Activated CD4-positive, CD25-positive, alpha-beta regulatory T cell (primary cell): ENCODE results near the gene MYRF.

ENCODE experiments used
- DNase-seq, 4 experiments: peaks; one replicate each; lab custom pipeline; 2025; lab: John Stamatoyannopoulos, UW

The MYRF gene

DNA sequence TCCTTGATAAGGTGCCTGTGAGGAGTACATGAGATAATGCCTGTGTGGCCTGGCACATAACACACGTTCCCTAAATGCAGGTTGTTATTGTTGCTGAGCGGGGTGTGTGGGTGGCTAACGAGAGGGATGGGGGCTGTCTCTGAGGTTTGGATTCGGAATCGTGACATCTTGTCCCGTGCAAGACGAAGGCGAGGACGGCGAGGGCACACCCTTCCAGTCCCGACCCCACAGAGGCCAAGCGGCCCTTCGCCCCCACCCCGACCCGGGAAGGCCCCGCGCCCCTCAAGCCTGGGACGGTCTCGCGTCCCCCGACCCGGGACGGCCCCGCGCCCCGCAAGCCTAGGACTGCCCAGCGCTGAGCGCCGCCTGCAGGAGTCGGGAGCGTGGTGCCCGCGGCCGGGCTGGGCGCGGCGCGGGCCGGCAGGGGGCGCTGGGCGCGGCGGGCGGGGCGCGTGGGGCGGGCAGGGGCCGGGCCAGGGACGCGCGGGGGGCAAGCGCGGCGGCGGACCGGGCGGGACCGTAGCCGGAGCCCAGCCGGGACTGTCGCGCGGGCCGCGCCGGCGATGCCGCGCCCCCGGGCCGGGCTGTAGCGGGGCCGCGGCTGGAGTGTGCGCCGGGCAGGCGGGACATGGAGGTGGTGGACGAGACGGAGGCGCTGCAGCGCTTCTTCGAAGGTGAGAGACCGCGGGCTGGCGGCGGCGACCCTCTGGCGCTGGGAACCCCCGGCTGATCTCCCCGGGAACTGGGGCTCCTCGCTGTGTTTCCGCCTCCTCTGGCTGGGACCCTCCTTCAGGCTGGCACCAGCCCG is at the start of gene MYRF:
TSS of gene MYRF (plus strand) at position 520 of the 808 bp plus-strand sequence. CDS start at position 629, 109 bp downstream.
- DNase-seq, result peak in 3 of 4 experiments; percentile 15 to 37 (median 22)

DNA sequence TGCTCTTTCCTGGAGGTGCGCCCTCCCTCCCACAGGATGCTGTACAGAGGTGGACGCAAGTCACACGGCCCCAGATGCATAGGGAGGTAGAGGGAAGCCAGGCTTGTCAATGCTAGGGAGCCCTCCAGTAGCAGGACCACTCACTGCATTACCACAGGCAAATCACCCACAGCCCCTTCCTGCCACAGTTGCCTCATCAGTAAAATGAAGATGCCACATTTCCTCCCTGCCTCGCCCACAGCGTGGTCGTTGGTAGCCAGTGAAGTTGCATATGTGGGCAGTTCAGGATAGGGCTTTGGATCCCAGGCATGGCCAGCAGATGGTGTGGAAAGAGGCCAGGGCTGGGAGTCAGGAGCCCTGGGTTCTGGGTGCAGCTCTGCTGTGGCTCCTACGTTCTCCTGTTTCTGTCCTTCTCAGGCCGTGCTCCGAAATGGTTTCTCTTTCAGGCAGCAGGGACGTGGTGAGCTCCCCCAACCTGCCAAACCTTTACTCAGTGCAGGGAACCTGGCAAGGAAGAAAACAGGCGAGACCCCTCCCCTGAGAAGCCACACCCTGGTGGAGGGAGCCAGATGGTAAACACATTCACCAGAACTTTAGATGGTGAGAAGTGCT is 49.6 kb upstream of the MYRF start:
- no peak for DNase-seq

DNA sequence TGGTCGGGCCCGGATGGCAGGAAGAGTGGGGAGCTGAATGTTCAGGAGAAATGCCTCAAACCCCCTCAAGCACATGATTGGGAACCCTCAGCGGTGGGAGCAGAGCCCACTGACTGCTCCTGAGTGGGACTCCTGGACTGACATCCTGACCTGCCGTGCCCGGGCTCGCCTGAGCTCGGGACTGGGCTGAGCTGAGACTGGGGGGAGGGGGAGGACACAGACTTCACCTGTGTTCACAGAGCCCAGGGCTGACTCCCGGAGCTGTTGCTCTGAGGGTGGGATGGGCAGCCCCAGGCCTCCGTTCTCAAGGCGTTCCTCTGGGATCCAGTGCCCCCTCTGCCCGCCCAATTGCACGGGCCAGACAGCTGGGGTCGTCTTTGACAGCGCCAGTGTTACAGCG is 47.6 kb upstream of the MYRF start:
- no peak for DNase-seq

DNA sequence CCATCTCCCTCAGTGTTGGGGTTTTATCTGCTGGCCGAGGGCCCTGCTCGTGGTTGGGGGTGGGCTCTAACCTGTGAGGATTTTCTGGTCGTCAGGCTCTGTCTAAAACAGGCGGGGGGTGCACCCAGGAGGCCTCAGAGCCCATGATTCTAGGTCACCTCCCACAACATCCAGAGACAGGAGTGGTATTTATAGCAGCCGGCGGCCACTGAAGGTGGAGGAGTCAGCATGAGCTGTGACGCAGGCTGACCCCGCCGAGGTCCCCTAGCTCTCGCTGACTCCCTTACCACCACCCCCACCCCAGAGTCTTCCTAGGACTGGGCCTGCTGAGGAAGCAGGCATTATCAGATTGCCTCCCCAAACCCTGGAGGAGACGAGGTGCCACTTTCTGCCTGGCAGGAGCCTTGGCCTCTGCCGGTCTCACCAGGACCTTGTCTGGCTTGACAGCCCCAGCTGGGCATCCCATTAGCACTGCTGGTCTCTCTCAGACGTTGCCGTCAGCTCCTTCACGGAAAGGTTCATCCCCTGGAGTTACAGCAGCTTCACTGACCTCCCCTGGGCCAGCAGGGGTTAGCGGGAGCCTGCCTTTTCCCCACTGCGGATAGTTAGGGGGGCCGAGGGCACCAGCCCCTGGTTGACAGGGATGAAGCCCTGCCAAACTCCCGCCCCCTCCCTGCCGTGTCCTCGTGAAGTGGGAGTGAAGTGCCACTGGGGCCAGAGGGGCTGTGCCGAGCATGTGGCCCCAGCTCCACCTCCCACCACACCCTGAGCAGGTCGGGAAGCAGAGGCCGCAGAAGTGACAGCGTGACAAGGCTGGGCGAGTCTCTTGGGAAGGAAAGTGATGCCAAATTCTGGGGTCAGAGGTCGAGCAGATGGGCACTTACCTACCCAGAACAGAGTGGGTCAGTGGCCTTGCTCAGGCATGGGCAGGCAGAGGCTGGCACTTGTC is 45.7 kb upstream of the MYRF start:
- DNase-seq, result no peak

DNA sequence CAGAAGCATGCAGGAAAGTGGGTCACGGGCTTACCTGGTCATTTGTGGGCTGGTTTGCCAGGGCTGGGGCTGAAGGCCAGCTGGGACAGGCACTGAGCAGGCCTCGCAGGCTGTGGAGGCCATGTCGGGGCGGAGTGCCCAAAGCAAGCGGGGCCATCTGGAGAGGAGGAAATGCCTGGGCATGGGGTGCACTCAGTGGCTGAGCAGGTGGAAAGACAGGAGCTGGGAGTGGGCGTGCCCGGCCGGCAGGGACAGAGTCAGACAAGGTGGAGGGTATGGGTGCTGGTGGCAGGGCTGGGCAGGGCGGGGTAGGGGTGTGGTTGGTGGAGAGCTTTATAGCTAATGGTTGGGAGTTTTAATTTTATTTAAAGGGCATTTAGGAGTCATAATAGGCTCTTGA is 44.9 kb upstream of the MYRF start:
- no peak for DNase-seq

DNA sequence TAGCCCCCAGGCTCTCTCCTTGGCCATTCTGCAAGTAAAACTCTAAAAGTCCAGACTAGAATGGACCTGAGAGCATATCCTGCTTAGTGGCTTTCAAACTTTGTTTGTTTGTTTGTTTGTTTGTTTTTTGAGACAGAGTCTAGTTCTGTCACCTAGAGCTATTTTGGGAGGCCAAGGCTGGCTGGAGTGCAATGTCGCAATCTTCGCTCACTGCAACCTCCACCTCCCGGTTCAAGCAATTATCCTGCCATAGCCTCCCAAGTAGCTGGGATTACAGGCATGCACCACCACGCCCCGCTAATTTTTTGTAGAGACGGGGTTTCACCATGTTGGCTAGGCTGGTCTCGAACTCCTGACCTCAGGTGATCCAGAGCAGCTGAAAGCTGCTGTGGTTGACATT is 43.3 kb upstream of the MYRF start:
- DNase-seq, result no peak

DNA sequence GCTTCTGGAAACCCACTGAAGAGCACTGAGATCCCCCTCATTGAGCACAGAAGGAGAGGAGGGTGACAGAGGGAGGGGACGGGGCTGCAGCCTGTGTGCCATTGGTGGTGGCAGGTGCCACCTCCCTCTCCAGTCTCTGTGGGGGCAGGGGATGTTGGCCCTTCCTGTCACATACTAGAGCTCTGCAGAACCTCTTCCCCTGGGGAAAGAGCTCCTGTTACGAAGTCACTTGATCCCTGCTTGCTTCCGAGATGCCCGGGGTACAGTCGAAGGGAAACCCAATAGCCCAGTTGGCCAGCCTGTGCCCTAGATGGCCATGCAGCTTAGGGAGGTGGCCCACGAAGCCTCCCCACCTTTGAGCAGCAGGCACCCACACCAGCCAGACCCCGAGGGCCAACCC is 42.9 kb upstream of the MYRF start:
- no peak for DNase-seq

DNA sequence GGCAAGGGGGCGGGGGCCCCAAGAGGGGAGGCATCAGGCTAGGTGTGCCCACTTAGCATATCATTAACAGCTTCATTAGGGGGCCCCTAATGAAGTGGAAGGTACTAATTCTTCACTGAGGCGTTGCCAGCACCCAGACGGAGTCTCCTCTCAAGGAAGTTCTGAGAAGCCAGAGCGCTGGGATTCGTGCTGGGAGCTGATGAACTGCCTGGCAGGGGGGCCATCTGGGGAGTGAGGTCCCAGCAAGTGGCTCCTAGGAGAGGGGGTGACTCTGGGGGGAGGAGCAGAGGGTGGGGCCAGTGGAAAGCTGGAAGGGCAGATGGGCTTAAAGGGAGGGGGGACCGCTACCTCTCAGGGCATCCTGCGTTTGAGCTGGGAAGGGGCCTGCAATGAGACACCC is 42.4 kb upstream of the MYRF start:
- DNase-seq, result no peak

DNA sequence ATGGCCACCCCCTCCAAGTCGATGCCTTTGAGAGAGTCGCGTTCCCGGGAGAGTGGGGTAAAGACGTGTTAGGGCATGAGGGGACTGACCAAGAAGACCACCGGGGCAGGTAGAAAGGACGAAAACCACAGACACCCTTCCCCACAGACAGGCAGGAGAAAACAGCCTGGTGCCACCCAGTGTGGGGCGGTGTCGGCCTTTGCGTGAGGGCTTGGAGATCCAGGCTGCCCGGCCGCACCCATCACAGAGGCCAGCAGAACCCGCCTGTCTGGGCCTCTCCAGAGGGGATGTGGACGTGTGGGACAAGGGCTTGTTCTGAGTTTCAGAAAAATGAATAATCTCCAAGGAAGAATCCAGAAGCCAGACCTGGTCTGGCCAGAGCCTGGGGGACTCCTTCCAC is 41.4 kb upstream of the MYRF start:
- DNase-seq, result no peak

DNA sequence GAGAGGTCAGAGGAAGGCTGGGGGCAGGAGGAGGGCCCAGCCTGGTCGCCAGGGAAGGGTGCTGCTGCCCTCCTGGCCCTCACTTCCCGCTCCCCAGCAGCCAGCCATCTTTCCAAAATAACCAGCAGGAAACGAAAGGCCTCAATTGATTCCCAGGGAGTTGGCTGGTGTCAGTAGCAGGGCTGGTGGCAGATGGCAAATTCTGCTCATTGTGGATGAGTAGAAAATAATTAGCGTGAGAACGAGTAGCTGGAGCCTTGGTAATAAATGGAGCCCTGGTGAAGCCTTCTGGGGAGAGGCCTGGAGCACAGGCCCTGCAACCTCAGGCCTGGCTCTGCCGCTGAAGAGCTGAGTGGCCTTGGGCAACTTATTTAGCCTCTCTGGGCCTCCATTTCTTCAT is 40.9 kb upstream of the MYRF start:
- DNase-seq, result no peak

DNA sequence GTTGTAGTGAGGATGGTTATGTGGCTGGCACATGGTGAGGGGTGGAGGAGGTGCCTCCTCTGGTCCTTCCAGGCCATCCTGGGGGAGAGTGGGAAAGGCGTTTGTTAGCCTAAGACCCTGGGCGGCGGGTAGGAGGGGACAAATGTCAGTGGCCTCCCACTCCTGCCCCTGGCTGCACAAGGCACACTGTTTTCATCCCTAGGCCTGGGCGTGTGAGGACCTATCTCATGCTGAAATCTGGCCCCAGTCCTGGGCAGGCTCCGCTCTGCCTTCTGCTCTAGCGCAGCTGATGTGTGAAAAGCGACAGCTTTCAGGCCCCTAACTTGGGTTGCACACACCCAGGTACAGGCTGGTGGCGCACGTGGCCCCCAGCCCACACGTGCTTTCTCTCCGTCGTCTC is 40.1 kb upstream of the MYRF start:
- DNase-seq, result no peak

DNA sequence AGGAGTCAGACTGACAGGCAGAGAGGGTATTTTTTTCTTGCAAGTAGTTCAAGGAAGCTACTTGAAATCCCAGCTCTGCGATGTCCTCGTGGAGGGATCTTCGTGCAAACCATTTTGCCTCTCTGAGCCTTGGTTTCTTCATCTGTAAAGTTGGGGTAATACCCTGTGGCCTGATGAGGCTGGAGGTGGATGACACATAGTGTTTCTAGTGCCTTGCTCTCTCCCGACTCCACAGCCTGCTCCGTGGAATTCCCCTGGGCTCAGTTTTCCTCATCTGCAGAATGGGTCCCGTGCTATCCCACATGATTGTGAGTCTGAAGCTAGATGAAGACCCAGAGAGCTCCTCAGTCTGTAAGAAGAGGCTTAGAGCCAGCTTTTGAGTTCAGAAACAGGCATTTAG is 39.6 kb upstream of the MYRF start:
- DNase-seq, result no peak

DNA sequence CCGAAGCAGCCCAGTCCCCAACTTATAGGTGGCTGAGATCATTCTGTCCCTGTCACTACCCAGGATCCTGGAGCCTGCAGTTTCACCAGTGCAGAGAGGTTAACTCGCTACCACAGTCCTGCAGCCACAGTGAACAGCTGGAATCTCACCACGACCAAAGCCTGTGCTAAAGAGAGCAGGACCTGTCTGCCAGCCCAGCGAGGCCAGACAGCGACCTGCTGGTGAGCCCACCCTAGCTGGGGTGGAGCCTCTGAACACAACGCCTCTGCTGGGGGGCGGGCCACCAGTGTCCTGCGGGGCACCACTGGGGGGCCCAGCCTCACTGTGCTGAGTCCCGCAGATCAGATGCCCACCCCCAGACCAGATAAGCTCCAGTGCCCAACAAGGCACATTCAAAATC is 39.0 kb upstream of the MYRF start:
- DNase-seq, result no peak

DNA sequence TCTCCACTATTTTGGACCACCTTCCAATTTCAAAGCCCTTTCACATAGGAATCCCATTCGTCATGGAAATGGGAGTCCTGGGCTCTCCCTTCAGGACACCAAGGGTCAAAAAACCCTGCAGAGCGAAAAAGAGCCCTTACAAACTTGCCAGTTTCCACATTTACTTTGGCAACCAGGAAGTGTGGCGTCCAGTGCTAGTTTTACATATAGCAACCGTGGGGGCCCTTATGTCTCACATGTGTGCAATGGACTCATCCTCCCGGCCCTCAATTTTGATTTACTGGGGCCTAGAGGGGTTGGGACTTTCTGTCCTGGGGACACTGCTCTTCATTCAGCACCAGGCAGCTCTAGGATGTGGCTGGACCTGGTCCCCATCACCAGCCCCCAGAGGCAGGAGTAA is 38.5 kb upstream of the MYRF start:
- no peak for DNase-seq

DNA sequence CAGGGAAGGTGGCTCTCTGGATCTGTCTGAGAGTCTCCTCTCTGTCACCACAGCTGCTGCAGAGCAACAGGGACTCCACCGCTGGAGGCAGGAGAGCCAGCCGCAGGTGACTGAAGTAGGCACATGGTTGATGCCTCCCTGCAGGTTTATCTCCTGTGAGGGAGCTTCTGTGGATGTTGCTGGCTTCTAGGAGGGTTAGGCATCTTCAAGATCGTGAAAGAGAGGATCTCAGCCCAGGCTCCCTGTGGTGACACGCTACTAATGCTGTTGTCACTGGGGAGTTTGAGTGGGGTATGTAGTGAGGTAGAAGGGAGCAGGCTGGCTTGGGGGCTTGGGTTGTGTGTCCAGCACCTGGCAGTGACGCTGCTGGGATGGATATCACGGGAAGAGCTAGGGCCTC is 38.1 kb upstream of the MYRF start:
- DNase-seq, result no peak

DNA sequence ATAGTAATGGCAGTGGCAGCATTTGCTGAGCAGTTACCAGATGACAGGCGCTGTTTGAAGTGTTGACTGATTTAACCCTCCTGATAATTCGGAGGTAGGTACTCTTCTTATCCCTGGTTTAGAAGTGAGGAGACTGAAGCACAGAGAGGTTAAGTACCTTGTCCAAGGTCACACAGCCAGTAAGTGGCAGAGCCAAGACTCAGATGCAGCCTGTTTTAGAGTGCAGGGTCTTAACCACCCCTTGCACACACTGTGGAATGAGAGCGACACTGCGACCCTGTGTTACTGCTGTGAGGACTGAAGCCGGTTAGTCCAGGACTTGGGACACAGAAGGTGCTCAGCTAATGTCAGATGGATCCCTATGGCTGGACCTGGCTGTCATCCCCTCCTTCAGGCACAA is 37.5 kb upstream of the MYRF start:
- no peak for DNase-seq

DNA sequence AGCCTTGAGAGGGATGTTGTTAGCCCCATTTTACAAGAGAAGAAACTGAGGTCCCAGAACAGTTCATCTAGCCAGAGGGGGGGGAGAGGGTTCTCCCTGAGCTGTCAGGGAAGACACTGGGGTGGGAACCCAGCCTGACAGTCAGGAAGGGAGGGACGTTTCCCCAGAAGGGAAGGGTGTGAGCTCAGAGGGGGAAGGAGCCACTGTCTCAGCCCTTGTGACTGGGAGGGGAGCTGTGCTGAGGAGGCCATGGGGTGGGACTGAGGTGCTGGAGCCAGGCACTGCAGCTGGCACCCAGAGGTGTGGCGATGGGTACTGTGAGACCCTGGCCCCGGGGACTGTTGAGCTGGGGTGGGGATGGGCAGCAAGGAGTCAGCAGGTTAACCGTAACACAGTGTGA is 36.6 kb upstream of the MYRF start:
- no peak for DNase-seq

DNA sequence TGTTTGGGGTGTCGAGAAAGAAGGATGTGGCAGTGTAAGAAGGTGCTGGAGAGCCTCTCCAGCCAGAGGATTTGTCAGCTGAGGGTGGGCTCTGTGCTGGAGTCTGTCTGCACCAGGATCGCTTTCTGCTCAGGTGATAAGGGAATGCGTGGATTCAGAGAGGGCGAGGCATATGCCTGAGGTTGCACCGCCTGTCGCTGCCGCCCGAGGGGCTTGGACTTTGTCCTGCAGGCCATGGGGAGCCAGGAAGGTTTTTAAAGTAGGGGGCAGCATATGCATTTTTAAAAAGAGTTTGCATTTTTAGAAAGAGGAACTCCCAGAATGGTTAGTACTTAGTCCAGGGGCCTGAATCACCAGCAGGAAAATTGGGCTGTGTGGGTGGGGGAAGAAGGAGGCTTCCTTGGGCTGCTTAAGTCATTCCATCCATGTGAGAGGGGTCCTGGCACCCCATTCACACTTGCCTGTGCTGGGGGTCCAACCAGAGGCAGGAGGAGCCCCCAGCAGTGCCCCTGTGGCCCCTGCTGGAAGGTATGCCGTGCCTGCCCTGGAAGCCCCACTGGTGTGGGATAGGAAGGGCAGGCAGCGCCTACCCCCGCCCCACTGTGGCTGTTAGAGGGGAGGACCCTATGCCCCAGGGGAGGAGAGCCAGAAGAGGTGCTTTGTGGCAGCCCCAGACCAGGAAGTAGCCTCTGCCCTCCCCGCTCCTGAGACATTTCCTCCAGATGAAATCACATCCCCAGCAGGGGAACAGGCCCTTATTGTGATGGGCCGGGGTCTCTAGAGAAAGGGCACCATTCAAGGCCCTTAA is 35.8 kb upstream of the MYRF start:
- DNase-seq, result no peak

DNA sequence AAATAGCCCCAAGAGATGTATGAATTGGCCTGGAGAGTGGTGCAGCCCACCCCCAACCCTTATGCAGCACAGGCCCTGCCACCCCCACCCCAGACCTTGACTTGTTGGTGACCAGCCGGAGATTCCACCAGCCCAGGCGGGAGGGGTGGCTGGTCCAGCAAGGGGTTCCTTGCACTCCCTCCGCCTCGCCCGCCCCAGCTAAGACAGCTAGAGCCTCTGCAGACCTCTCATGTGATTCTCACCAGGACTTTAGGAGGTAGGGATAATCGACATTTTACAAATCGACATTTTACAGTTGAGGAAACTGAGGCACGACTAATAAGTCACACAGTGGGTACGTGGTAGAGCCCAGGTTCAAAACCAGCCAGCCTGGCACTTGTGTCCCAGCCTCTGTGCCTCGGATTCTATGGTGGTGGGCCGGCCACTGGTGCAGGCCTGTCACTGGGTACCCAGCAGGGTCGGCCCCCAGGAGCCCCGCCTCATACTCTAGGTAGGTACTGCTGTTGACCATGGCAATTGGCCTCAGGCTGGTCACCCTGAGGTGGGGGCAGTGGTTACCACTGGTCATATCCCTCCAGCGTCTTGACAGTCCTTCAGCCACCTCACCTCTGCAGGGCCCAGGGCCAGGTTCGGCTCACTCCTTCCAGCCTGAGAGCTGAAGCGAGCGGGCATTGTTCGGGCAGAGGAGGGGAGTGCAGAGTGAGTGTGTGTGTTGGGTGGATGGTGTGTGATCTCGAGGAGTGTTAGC is 35.0 kb upstream of the MYRF start:
- DNase-seq, result no peak

DNA sequence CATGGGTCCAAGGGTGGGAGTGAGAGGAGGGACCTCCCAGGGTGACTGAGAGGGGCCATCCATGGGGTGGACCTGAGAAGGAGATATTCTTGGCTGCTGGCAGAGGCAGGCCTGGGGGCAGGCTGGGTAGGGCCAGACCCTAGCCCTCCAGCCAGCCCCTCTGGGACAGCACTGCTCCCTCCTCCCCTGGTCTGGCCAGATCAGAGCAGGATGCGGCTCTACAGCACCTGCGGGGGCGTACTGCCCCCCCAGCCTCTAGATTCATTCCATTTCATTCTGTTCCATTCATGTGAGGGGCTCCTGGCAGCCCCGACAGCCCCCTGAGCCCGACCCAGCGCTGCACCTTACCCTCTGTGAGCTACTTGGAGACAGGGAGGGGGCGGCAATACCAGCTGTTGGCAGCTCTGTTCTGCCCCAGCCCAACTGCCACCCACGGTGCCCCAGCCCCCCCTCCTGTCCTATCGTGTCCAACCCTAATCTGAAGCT is 34.3 kb upstream of the MYRF start:
- no peak for DNase-seq
